Subcutaneous abdominal adipose tissue (tissue), 5 donors: ENCODE measurements around the gene CEP135.
"Not testable (repeated sequence)": the region's sequence is repeated elsewhere in the genome, so short reads cannot be mapped to it uniquely, and the experiment has no call there.

Source experiments
- H3K27ac ChIP-seq: one replicate; pipeline ENCODE4 v1.7.0; 2013; ENCODE audit warnings: low read depth, mild to moderate bottlenecking, inconsistent platforms, low read length, moderate library complexity
- H3K27me3 ChIP-seq, 5 donors: one replicate each; pipeline ENCODE4 v1.7.0; 2013; ENCODE audit warnings: low read length in 5 of 5, inconsistent platforms in 1 of 5; ENCODE audit not compliant: control insufficient read depth in 5 of 5, insufficient read depth in 4 of 5
- H3K36me3 ChIP-seq, 5 donors: one replicate each; pipeline ENCODE4 v1.7.0; 2013; ENCODE audit warnings: low read length in 5 of 5; ENCODE audit not compliant: control insufficient read depth in 5 of 5, insufficient read depth in 5 of 5
- H3K4me1 ChIP-seq, 5 donors: one replicate each; pipeline ENCODE4 v1.7.0; 2013; ENCODE audit warnings: low read length in 5 of 5, mild to moderate bottlenecking in 3 of 5, moderate library complexity in 1 of 5; ENCODE audit not compliant: control insufficient read depth in 5 of 5, insufficient read depth in 5 of 5
- H3K4me3 ChIP-seq, 5 donors: one replicate each; pipeline ENCODE4 v1.7.0; 2013; ENCODE audit warnings: low read length in 5 of 5, low read depth in 1 of 5
- H3K9ac ChIP-seq, 5 donors: one replicate each; pipeline ENCODE4 v1.7.0; 2013; ENCODE audit warnings: low read length in 5 of 5, mild to moderate bottlenecking in 4 of 5, moderate library complexity in 3 of 5
- H3K9me3 ChIP-seq, 5 donors: one replicate each; pipeline ENCODE4 v1.7.0; 2013; ENCODE audit warnings: low read length in 5 of 5; ENCODE audit not compliant: control insufficient read depth in 5 of 5
- donor health status: healthy.
- donor health status: healthy.
- donor health status: healthy.
- donor health status: healthy.
- donor health status: healthy.

The CEP135 gene

DNA sequence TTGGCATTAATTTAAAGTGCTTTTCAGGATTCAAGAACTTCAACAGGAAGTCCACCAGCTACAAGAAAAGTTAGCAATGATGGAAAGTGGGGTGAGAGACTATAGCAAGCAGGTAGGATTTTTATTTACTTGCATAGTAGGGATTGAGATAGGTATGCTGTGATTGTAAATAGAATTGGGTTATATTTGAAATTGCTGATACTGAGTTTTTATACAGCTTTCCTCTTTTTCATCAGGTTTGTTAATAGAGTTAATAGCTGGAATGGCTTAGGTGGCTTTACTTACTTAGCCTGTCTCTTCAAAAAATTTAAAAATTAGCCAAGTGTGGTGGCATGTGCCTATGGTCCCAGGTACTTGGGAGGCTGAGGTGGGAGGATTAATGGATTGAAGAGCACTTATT lies 10.9 kb downstream of the CEP135 start:
- Histone ChIP-seq H3K36me3 (peaks cover 3 to 30% (median 11%) of the 10 kb centered on the region in 5 donors), H3K9ac (no peak overlapping the region), H3K4me1 (no peaks in the 10 kb centered on the region), H3K27me3 (no peaks in the 10 kb centered on the region), H3K9me3 (no peaks in the 10 kb centered on the region), H3K4me3 (no peak overlapping the region), H3K27ac (no peak overlapping the region)

- peaks cover 5 to 17% (median 10%) of the 10 kb centered on the region in 5 donors for H3K36me3 ChIP-seq
Measured at GRCh38 chr4:55964046-55964445, 15.3 kb downstream of the CEP135 start.

DNA sequence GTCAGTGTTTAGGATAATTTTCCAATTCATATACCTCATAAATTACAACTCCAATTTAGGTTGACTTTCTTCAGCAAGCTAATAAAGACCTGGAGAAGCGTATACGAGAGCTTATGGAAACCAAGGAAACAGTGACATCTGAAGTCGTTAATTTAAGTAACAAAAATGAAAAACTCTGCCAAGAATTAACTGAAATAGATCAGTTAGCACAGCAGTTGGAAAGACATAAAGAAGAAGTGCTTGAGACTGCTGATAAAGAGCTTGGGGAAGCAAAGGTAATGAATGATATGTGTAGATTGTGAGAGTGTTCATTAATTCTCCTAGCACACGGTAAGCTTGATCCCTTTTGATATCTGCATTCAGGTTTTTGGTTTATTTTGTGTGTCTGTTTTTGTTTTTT lies 16.8 kb downstream of the CEP135 start:
- Histone ChIP-seq H3K9me3 (no peaks in the 10 kb centered on the region), H3K4me1 (no peaks in the 10 kb centered on the region), H3K27me3 (no peaks in the 10 kb centered on the region), H3K36me3 (peaks cover 5 to 17% (median 9%) of the 10 kb centered on the region in 5 donors), H3K9ac (no peak overlapping the region), H3K4me3 (no peak overlapping the region), H3K27ac (no peak overlapping the region)

More at GRCh38 chr4:55964046-55964445, 15.3 kb downstream of the CEP135 start:
- Histone ChIP-seq H3K9me3 (no peaks in the 10 kb centered on the region), H3K9ac (no peak overlapping the region), H3K27ac (no peak overlapping the region), H3K4me1 (no peaks in the 10 kb centered on the region), H3K4me3 (no peak overlapping the region), H3K27me3 (no peaks in the 10 kb centered on the region)

- not testable (repeated sequence) for H3K9ac ChIP-seq, H3K4me1 ChIP-seq
Measured at GRCh38 chr4:55966324-55966723, 17.6 kb downstream of the CEP135 start.

GRCh38 chr4:55967376-55967775 lies 18.6 kb downstream of the CEP135 start:
- no peak overlapping the region for H3K9ac ChIP-seq
- H3K27me3 ChIP-seq: no peaks in the 10 kb centered on the region
- H3K4me3 ChIP-seq: no peak overlapping the region
- no peaks in the 10 kb centered on the region for H3K4me1 ChIP-seq
- H3K27ac ChIP-seq: no peak overlapping the region
- H3K9me3 ChIP-seq: no peaks in the 10 kb centered on the region
- peaks cover 7 to 22% (median 10%) of the 10 kb centered on the region in 5 donors for H3K36me3 ChIP-seq

More at GRCh38 chr4:55966324-55966723, 17.6 kb downstream of the CEP135 start:
- H3K9me3 ChIP-seq, H3K4me3 ChIP-seq, H3K27ac ChIP-seq, H3K27me3 ChIP-seq: not testable (repeated sequence)
- peaks cover 5 to 17% (median 9%) of the 10 kb centered on the region in 5 donors for H3K36me3 ChIP-seq

DNA sequence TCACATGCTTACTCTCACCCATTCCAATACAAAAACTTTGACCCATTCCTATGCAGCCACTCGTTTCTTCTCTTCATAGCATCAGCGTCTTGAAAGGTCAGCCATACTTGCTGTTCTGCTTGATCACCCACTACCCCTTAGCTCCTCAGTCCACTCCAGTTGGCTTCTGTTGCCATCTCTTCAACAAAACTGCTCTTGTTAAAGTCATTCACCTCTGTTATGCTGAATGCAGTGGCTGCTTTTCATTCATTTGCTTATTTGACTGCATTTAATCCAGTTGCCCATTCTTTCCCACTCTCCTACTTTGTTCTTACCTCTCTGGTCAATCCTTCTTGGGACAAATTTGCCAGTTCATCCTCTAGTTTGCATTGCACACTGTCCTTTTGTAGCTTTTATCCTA lies 24.9 kb downstream of the CEP135 start:
- no peaks in the 10 kb centered on the region for H3K9me3 ChIP-seq
- no peaks in the 10 kb centered on the region for H3K4me1 ChIP-seq
- peaks cover 5 to 29% (median 16%) of the 10 kb centered on the region in 5 donors for H3K36me3 ChIP-seq
- H3K9ac ChIP-seq: no peak overlapping the region
- H3K27me3 ChIP-seq: no peaks in the 10 kb centered on the region
- no peak overlapping the region for H3K4me3 ChIP-seq
- no peak overlapping the region for H3K27ac ChIP-seq

DNA sequence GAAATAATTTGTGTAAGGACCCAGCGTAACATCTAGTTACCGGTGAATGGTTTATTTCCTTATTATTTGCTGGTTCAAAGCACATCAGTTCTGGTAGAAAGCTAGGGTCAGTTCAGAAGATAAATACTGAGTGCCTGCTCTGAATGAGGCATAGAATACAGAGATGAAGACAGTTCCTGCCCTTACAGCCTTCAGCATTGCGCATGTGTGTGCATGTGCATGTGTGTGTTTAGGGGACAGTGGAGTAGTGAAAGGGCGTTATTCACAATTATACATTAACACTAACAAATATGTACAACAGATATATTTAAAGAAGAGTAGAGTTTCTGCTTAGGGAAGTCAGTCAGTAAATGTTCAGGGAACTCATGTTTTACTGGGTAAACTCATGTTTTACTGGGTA lies 29.1 kb downstream of the CEP135 start:
- H3K4me1 ChIP-seq: no peaks in the 10 kb centered on the region
- no peaks in the 10 kb centered on the region for H3K27me3 ChIP-seq
- no peak overlapping the region for H3K27ac ChIP-seq
- no peaks in the 10 kb centered on the region for H3K9me3 ChIP-seq
- no peak overlapping the region for H3K9ac ChIP-seq
- H3K4me3 ChIP-seq: no peak overlapping the region
- H3K36me3 ChIP-seq: peaks cover 5 to 31% (median 22%) of the 10 kb centered on the region in 5 donors

DNA sequence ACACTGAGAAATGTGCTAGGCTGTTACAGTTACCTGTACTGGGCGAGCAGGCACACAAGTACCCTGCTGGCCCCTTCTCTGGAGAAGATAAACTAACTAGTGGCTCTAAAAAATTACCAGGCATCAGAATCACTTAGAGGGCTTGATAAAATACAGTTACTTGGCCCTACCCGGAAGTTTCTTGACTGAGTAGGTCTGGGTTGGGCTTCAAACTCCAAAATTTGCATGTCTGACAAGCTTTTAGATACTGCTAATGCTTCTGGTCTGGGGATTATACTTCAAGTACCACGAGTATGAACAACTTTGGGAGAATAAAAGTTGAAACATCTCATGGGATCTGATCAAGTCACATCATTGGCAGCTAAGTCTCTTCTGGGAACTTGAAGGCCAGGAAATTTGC lies 30.8 kb downstream of the CEP135 start:
- H3K27ac ChIP-seq: no peak overlapping the region
- no peaks in the 10 kb centered on the region for H3K27me3 ChIP-seq
- no peaks in the 10 kb centered on the region for H3K9me3 ChIP-seq
- no peak overlapping the region for H3K9ac ChIP-seq
- no peak overlapping the region for H3K4me3 ChIP-seq
- H3K36me3 ChIP-seq: peaks cover 2 to 22% (median 13%) of the 10 kb centered on the region in 5 donors
- H3K4me1 ChIP-seq: no peaks in the 10 kb centered on the region

DNA sequence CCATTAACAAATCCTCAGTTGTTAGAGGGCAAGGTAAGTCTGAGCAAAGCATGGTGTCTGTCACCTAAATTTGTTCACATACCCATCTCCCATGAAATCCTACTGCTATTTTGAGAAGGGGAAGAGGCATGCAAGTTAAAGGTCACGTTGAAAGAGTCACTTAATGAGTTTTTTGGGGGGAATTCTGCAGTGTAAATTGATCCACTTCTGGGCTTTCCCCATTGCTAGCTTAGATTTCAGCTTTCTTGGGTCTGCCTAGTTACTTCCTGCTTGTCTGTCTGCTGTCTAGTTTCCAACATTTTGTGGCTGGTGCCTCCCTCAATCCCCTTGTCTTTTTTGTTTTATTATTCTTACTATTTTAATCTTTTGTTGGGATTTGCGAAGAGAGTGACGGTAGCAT lies 32.0 kb downstream of the CEP135 start:
- no peak overlapping the region for H3K27ac ChIP-seq
- no peaks in the 10 kb centered on the region for H3K9me3 ChIP-seq
- peaks cover 2 to 17% (median 12%) of the 10 kb centered on the region in 5 donors for H3K36me3 ChIP-seq
- H3K4me3 ChIP-seq: no peak overlapping the region
- no peaks in the 10 kb centered on the region for H3K4me1 ChIP-seq
- no peaks in the 10 kb centered on the region for H3K27me3 ChIP-seq
- no peak overlapping the region for H3K9ac ChIP-seq

DNA sequence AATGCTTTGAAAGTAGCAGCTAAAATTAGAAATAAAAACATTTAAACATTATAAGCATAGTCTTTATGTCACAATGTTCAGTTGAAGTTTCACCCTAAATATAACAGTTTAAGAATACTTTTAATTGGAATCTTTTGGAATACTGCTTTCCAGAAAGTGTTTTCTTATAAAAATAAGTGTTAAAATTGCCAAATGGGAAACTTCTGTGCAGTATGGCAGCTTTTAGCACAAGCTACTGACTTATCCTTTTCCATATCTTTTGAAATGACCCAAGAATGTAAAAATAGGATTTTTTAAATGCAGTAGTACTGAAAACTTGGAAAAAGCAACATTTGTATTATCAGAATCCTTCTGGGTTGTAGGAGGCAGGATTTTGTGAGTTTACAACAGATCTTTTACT lies 34.2 kb downstream of the CEP135 start:
- no peak overlapping the region for H3K4me3 ChIP-seq
- no peak overlapping the region for H3K27ac ChIP-seq
- H3K36me3 ChIP-seq: peaks cover 5 to 23% (median 17%) of the 10 kb centered on the region in 5 donors
- no peaks in the 10 kb centered on the region for H3K9me3 ChIP-seq
- no peaks in the 10 kb centered on the region for H3K27me3 ChIP-seq
- no peak overlapping the region for H3K9ac ChIP-seq
- H3K4me1 ChIP-seq: no peaks in the 10 kb centered on the region

DNA sequence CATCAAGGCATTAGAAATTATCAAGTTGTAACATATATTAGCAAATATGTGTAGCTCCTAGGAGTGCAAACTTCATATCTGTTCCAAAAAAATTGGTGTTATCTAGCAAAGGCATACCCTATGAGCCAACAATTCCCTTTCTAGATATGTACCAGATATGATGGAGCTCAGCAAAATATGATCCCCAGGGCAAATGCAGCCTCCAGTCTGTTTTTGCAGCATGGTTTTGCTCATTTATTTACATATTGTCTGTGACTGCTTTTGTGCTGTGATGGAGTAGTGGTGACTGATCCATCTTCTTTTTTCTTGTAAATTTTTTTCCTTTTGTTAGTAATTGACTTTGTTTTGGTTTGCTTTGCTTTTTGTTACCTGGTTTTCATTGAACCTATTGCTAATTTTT lies 41.0 kb downstream of the CEP135 start:
- H3K27me3 ChIP-seq: no peaks in the 10 kb centered on the region
- H3K9me3 ChIP-seq: no peaks in the 10 kb centered on the region
- peaks cover 3 to 22% (median 14%) of the 10 kb centered on the region in 5 donors for H3K36me3 ChIP-seq
- H3K27ac ChIP-seq: no peak overlapping the region
- H3K4me1 ChIP-seq: no peaks in the 10 kb centered on the region
- H3K4me3 ChIP-seq: no peak overlapping the region
- no peak overlapping the region for H3K9ac ChIP-seq
